Activated CD4-positive, CD25-positive, alpha-beta regulatory T cell treated with anti-CD3 and anti-CD28 coated beads, Interleukin-2, amount 50 U/mL, for 16 hours (primary cell): Measurements from ENCODE around the gene ZNF350.
A peak's percentile ranks its signal among the peaks of the same experiment; 100 is the strongest.
"Not testable (repeated sequence)": the region's sequence is repeated elsewhere in the genome, so short reads cannot be mapped to it uniquely, and the experiment has no call there.

ENCODE experiments used
- DNase-seq: peaks from one replicate; pipeline ENCODE4 v3.0.0-alpha.2; 2020; ENCODE audit warnings: low read depth, low spot score

ZNF350 gene

GRCh38 chr19:51971624-51972023 is 15.0 kb downstream of the ZNF350 start:
- DNase-seq, result no peak

DNA sequence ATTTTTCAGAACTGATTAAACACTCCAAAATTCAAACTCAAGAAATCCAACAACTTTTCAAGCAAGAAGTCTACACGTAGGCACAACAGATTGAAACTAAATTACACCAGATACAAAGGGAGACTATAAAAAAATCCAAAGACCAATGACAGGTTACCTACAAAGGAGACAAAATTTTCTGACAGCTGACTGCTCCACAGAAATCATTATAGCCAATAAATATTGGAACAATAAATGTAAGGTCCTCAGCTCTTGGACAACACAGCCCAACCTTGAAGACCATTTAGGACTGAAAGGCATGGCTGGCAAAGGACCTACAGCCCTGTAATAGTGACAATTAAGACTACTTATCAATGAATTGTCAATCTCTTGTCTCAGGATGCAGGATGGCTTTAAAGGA is 15.9 kb downstream of the ZNF350 start:
- DNase-seq, result no peak

- DNase-seq, result no peak
Observed at GRCh38 chr19:51965583-51965982, 21.1 kb downstream of the ZNF350 start.

- not testable (repeated sequence) for DNase-seq
Observed at GRCh38 chr19:51960621-51961233, 25.9 kb downstream of the ZNF350 start.

- DNase-seq, result no peak
Observed at GRCh38 chr19:51959791-51960190, 26.8 kb downstream of the ZNF350 start.

DNA sequence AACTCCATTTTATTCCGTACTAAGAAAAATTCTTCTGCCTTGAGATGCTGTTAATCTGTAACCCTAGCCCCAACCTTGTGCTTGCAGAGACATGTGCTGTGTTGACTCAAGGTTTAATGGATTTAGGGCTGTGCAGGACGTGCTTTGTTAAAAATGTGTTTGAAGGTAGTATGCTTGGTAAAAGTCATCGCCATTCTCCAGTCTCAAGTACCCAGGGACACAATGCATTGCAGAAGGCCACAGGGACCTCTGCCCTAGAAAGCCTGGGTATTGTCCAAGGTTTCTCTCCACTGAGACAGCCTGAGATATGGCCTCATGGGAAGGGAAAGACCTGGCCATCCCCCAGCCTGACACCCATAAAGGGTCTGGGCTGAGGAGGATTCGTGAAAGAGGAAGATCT is 28.8 kb downstream of the ZNF350 start:
- not testable (repeated sequence) for DNase-seq

DNA sequence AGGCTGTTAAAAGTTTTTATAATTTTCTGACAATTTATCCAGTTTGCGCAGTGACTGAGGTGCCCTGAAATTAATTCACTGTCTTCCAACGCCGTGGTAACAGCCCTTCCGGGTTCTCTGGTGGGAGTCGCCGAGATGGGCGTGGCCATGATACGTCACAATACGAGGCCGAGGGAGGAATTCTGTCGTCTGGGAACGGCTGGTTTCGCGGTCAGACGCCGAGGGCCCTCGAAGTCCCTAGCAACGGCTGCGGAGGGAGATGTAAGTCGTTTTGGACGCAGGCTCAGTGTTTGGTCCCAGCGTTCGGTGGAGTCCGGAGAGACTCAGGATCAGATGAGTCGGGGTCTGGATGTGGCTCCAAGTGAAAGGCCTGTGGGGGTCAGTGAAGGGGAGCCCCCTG is 37.7 kb downstream of the ZNF350 start:
- no peak for DNase-seq

DNA sequence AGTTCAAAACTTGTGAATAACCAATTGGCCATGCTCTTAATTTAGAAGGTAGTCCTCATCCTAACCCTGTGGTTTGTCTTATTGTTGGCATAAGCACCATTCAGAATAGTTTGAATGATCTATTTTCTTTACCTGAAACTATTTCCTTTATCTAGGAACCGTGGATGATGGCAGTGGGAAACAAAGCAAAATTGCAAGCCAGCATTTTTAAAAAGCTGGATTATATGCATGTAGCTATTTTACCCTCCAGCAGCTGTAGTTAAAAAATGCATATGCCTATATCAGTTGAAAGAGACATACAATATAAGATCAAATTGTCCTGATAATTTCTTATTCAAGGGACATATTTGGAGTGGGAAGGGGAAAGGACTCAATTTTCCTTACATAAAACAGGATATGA is 40.0 kb downstream of the ZNF350 start:
- DNase-seq, result no peak

- no peak for DNase-seq
Observed at GRCh38 chr19:51944798-51945552, 41.7 kb downstream of the ZNF350 start.

DNA sequence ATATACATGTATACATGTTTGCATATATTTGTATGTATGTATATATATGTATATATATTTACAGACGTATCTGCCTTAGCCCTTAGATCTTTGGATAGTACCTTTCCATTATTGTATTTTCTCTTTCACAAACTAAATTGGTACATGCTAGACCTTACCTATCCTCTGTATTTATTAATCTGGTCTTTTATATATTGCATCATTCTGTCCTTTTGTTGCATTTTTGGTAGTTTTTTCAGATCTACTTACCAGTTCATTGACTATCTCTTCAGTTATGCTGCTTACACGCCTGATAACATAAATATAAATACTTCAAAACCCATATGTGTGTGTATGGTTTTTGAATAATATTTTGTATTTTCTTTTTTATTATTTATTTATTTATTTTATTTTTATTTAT is 47.7 kb downstream of the ZNF350 start:
- DNase-seq, result no peak

- no peak for DNase-seq
Observed at GRCh38 chr19:51931921-51932320, 54.7 kb downstream of the ZNF350 start.

DNA sequence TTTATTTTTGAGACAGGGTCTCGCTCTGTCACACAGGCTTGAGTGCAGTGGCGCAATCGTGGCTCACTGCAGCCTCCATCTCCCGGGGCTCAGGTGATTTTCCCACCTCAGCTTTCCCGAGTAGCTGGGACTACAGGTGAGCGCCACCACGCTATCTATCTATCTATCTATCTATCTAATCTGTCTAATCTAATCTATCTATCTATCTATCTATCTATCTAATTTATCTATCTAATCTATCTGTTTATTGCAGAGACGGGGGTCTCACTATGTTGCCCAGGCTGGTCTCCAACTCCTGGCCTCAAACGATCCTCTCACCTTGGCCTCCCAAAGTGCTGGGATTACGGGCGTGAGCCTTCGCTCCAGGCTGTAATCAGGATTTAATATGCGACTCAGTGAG is 58.8 kb downstream of the ZNF350 start:
- DNase-seq, result no peak

- DNase-seq, result peak; percentile 68
Observed at GRCh38 chr19:51926784-51927741, 59.6 kb downstream of the ZNF350 start, which contains the start of gene ZNF613. Gene ZNF613 (plus strand): TSS chr19:51927472. CDS start chr19:51936221, 8,749 bp downstream.

- DNase-seq, result no peak
Observed at GRCh38 chr19:51926426-51926783, 60.2 kb downstream of the ZNF350 start.

GRCh38 chr19:51921949-51922348 is 64.7 kb downstream of the ZNF350 start:
- no peak for DNase-seq

GRCh38 chr19:51919606-51920005 is 67.0 kb downstream of the ZNF350 start:
- DNase-seq, result no peak

- DNase-seq, result no peak
Observed at GRCh38 chr19:51916167-51916566, 70.5 kb downstream of the ZNF350 start.

DNA sequence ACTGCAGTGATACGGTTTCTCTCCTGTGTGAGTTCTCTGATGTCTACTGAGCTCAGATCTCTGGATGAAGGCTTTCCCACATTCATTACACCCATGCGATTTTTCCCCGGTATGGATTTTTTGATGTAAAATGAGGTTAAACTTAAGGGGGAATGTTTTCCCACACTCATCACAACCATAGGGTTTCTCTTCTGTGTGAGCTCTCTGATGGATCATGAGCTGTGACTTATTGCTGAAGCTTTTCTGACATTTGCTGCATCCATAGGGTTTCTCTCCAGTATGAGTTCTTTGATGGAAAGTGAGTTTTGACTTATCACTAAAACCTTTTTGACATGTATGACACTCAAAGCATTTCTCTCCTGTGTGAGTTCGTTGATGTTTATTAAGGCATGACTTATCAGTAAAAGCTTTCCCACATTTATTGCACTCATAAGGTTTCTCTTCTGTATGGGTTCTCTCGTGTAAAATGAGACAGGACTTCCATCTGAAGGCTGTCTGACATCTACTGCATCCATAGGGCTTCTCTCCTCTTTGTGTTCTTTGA is 71.2 kb downstream of the ZNF350 start:
- no peak for DNase-seq
